Karpas-422 (cell line): ENCODE results near the gene SVIL. TPM values are rescaled to one million over a fixed set of nuclear protein-coding genes. Genes with fewer than 3 reads are reported as not detected.
A peak's percentile ranks its signal among the peaks of the same experiment; 100 is the strongest.

Experiments used
- DNase-seq: peaks from one replicate; pipeline ENCODE4 v3.0.0-alpha.2; 2015
- H2AFZ ChIP-seq: fragments of 200-600 bp; sonication (generic); 2 replicates; pipeline ENCODE4 v1.6.1; 2014; ENCODE audit warnings: antibody characterized with exemption, low read length, mixed read lengths
- H3K27ac ChIP-seq: fragments of 200-600 bp; sonication (generic); 2 replicates; pipeline ENCODE4 v1.5.1; 2014; ENCODE audit warnings: mild to moderate bottlenecking, low read length, moderate library complexity
- H3K27me3 ChIP-seq: fragments of 200-600 bp; sonication (generic); 2 replicates; pipeline ENCODE4 v1.6.1; 2014; ENCODE audit warnings: low read length, mixed read lengths
- H3K36me3 ChIP-seq: fragments of 200-600 bp; sonication (generic); 2 replicates; pipeline ENCODE4 v1.6.1; 2014; ENCODE audit warnings: low read length, mixed read lengths; ENCODE audit not compliant: insufficient read depth
- H3K4me1 ChIP-seq: fragments of 200-600 bp; sonication (generic); 2 replicates; pipeline ENCODE4 v1.6.1; 2014; ENCODE audit warnings: mild to moderate bottlenecking, low read length, mixed read lengths
- H3K4me2 ChIP-seq: fragments of 200-600 bp; sonication (generic); 2 replicates; pipeline ENCODE4 v1.6.1; 2014; ENCODE audit warnings: low read length, low read depth, mild to moderate bottlenecking; ENCODE audit not compliant: poor library complexity, severe bottlenecking
- H3K4me3 ChIP-seq: fragments of 200-600 bp; sonication (generic); 2 replicates; pipeline ENCODE4 v1.5.1; 2014; ENCODE audit warnings: mild to moderate bottlenecking, antibody characterized with exemption, low read length, mixed read lengths
- H3K79me2 ChIP-seq: fragments of 200-600 bp; sonication (generic); 2 replicates; pipeline ENCODE4 v1.6.1; 2014; ENCODE audit warnings: mild to moderate bottlenecking, low read length, mixed read lengths
- H3K9ac ChIP-seq: fragments of 200-600 bp; sonication (generic); 2 replicates; pipeline ENCODE4 v1.6.0; 2014; ENCODE audit warnings: low read length
- H3K9me2 ChIP-seq: fragments of 200-600 bp; sonication (generic), shearing (Covaris generic); replicated peaks from 2 replicates; pipeline ENCODE4 v1.6.0; 2014; ENCODE audit warnings: mild to moderate bottlenecking, low read length, moderate library complexity; ENCODE audit not compliant: insufficient read depth
- H3K9me3 ChIP-seq: fragments of 300-700, 200-600 bp; sonication (generic); 2 replicates; pipeline ENCODE4 v1.6.1; 2014; ENCODE audit warnings: low read length, mixed read lengths
- H4K20me1 ChIP-seq: fragments of 200-600 bp; sonication (generic); 2 replicates; pipeline ENCODE4 v1.6.1; 2014; ENCODE audit warnings: mild to moderate bottlenecking, antibody characterized with exemption, low read length, low read depth; ENCODE audit not compliant: insufficient read depth
- total RNA-seq: library from RNA; depleted of rRNA; stranded (reverse); fragments of >200 nt; shearing (Covaris generic); gene quantifications from 2 replicates; pipeline ENCODE4 v1.2.3, GENCODE V29; 2014; ENCODE audit warnings: low replicate concordance

Gene SVIL
- total RNA-seq, 1 experiment from 2014 or later, result not detected

DNA sequence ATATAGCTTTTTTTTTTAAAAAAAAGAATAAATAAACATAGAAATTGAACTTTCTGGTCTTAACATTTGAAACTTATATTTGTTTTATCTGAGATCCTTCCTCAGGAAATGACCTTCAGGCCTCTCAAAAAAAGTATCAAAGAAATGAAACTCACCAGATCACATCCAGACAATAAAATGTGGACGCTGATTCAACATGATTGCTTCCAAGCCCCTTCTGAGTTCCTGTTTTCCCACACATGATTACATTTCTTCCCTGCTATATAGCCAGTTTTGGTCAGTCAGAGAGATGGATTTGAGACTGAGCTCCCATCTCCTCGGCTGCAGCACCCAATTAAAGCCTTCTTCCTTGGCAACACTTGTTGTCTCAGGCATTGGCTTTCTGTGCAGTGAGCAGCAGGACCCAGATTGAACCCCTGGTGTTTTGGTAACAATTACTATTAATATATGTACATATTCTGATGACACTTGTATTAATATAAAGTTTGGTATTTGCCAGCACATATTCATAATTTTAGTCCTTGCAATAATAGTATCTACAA lies 21.8 kb upstream of the SVIL start:
- Histone ChIP-seq H4K20me1 (no peaks in the 10 kb centered on the region), H3K9ac (no peak overlapping the region), H2AFZ (no peak overlapping the region), H3K27me3 (no peaks in the 10 kb centered on the region), H3K4me3 (no peak overlapping the region), H3K36me3 (no peaks in the 10 kb centered on the region), H3K4me2 (no peak overlapping the region), H3K9me2 (no peaks in the 10 kb centered on the region), H3K79me2 (no peaks in the 10 kb centered on the region), H3K9me3 (no peaks in the 10 kb centered on the region), H3K27ac (no peak overlapping the region), H3K4me1 (no peaks in the 10 kb centered on the region)
- no peak for DNase-seq

DNA sequence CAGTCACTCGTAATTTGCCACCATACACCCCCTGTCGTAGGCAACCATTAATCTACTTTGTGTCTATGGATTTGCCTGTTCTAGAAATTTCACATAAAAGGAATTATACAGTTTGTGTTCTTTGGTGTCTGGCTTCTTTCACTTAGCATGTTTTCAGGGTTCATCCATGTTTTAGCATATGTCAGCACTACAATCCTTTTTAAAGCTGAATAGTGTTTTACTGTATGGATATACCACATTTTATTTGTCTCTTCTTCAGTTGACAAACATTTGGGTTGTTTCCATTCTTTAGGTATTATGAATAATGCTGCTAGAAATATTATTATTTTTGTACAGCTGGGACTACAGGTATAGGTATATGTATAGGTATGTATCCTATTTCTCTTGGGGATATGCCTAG lies 17.4 kb upstream of the SVIL start:
- H3K27me3 ChIP-seq, result no peaks in the 10 kb centered on the region
- H3K27ac ChIP-seq, result no peak overlapping the region
- H4K20me1 ChIP-seq, result no peaks in the 10 kb centered on the region
- DNase-seq, result no peak
- H3K36me3 ChIP-seq, result no peaks in the 10 kb centered on the region
- H3K9me3 ChIP-seq, result no peaks in the 10 kb centered on the region
- no peak overlapping the region for H3K9ac ChIP-seq
- H2AFZ ChIP-seq, result no peak overlapping the region
- no peak overlapping the region for H3K4me2 ChIP-seq
- H3K4me1 ChIP-seq, result peaks cover 7% of the 10 kb centered on the region
- H3K79me2 ChIP-seq, result no peaks in the 10 kb centered on the region
- H3K9me2 ChIP-seq, result no peaks in the 10 kb centered on the region
- H3K4me3 ChIP-seq, result no peak overlapping the region

DNA sequence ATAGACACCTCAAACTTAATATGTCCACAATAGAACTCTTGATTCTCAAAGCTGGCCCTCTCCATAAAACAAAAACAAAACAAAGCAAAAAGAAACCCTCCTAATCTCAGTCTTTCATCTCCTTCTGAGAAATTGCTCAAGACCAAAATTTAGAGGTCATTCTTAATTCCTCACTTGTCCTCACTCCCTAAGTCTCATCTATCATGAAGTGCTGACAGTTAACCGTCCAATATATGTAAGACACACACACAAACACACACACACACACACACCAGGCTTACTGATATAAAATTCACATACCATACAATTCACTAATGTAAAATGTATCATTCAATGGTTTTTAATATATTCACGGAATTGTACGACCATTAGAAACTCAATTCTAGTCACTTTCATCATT lies 17.0 kb upstream of the SVIL start:
- no peaks in the 10 kb centered on the region for H3K9me3 ChIP-seq
- peaks cover 11% of the 10 kb centered on the region for H3K4me1 ChIP-seq
- no peaks in the 10 kb centered on the region for H3K36me3 ChIP-seq

DNA sequence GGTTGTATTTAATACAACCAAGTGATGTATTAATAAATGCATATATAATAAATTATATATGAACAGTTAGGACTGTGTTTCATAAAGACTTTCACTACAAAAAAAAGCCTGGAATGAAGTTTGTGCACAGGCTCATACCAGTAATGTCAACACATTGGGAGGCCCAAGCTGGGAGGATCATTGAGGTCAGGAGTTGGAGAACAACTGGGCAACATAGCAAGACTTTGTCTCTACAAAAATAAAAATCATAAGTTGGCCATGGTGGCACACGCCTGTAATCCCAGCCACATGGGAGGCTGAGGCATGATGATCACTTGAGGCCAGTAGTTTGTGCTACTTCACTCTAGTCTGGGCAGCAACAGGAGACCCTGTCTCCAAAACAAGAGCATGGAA lies 15.8 kb upstream of the SVIL start:
- Histone ChIP-seq H3K4me1 (peaks cover 20% of the 10 kb centered on the region), H3K79me2 (no peaks in the 10 kb centered on the region), H4K20me1 (no peaks in the 10 kb centered on the region), H3K27me3 (no peaks in the 10 kb centered on the region), H3K27ac (no peak overlapping the region), H3K9me3 (no peaks in the 10 kb centered on the region), H3K9me2 (no peaks in the 10 kb centered on the region), H3K36me3 (no peaks in the 10 kb centered on the region), H3K4me3 (no peak overlapping the region), H3K4me2 (no peak overlapping the region), H3K9ac (no peak overlapping the region), H2AFZ (no peak overlapping the region)
- no peak for DNase-seq

More for the DNA sequence above, 17.0 kb upstream of the SVIL start:
- Histone ChIP-seq H3K27ac (no peak overlapping the region), H2AFZ (no peak overlapping the region), H3K9ac (no peak overlapping the region), H3K4me2 (no peak overlapping the region), H3K9me2 (no peaks in the 10 kb centered on the region), H3K4me3 (no peak overlapping the region), H3K79me2 (no peaks in the 10 kb centered on the region), H3K27me3 (no peaks in the 10 kb centered on the region), H4K20me1 (no peaks in the 10 kb centered on the region)
- no peak for DNase-seq

DNA sequence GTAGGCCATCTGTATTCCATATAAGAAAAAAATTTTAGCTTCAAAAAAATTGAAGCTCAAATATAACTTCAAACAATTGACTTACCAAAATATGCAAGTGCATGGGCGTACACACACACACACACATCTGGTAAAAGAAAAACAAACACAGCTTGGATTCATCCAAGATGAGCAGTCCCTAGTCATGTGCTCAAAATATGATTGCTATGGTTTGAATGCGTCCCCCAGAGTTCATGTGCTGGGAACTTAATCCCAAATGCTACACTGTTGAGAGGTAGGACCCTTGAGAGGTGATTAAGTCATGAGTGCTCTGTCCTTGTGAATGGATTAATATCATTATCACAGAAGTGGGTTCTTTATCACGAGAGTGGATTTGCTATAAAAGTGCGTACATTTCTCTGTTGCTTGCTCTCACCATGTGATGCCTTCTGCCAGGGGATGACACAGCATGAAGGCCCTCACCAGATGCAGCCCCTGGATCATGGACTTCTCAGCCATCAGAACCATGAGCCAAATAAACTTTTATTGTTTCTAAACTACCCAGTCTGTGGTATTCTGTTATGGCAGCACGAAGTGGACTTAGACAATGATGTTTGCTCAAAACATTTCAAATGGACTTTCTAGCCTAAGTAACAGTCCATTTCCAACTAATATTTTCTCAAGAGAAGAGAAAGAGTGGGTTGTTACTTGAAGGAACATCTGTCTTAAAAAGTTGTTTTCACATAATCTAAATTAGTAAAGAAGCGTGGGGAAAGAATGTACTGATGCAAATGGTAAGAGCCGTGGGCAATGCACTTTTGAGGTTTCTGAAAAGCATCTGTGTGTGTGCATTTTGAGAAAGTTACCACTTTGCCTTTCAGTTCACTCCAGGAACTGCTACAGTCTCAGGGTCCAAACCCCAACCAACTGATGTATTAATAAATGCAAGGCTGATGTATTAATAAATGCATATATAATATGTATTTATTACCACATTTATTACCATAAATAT lies 15.1 kb upstream of the SVIL start:
- no peaks in the 10 kb centered on the region for H3K36me3 ChIP-seq
- H4K20me1 ChIP-seq, result no peaks in the 10 kb centered on the region
- no peaks in the 10 kb centered on the region for H3K9me3 ChIP-seq
- no peak for DNase-seq
- no peak overlapping the region for H3K9ac ChIP-seq
- no peaks in the 10 kb centered on the region for H3K79me2 ChIP-seq
- no peak overlapping the region for H3K4me3 ChIP-seq
- H3K4me2 ChIP-seq, result no peak overlapping the region
- H3K9me2 ChIP-seq, result no peaks in the 10 kb centered on the region
- H2AFZ ChIP-seq, result no peak overlapping the region
- no peak overlapping the region for H3K27ac ChIP-seq
- H3K27me3 ChIP-seq, result no peaks in the 10 kb centered on the region
- H3K4me1 ChIP-seq, result peaks cover 20% of the 10 kb centered on the region

GRCh38 chr10:29648983-29649268 lies 14.2 kb upstream of the SVIL start:
- no peak overlapping the region for H3K9ac ChIP-seq
- no peaks in the 10 kb centered on the region for H3K27me3 ChIP-seq
- no peak for DNase-seq
- H3K9me3 ChIP-seq, result no peaks in the 10 kb centered on the region
- H3K27ac ChIP-seq, result no peak overlapping the region
- H4K20me1 ChIP-seq, result no peaks in the 10 kb centered on the region
- H3K79me2 ChIP-seq, result no peaks in the 10 kb centered on the region
- no peak overlapping the region for H3K4me2 ChIP-seq
- no peaks in the 10 kb centered on the region for H3K36me3 ChIP-seq
- no peak overlapping the region for H2AFZ ChIP-seq
- no peaks in the 10 kb centered on the region for H3K9me2 ChIP-seq
- H3K4me1 ChIP-seq, result peaks cover 20% of the 10 kb centered on the region
- H3K4me3 ChIP-seq, result no peak overlapping the region

GRCh38 chr10:29648114-29648982 lies 13.6 kb upstream of the SVIL start:
- no peaks in the 10 kb centered on the region for H3K79me2 ChIP-seq
- H3K36me3 ChIP-seq, result no peaks in the 10 kb centered on the region
- H3K27ac ChIP-seq, result no peak overlapping the region
- H3K4me1 ChIP-seq, result peaks cover 20% of the 10 kb centered on the region
- no peaks in the 10 kb centered on the region for H4K20me1 ChIP-seq
- H3K9me3 ChIP-seq, result no peaks in the 10 kb centered on the region
- H3K4me3 ChIP-seq, result no peak overlapping the region
- DNase-seq, result no peak
- no peak overlapping the region for H3K4me2 ChIP-seq
- no peak overlapping the region for H2AFZ ChIP-seq
- H3K9me2 ChIP-seq, result no peaks in the 10 kb centered on the region
- H3K27me3 ChIP-seq, result no peaks in the 10 kb centered on the region
- H3K9ac ChIP-seq, result no peak overlapping the region

- H3K27ac ChIP-seq, result no peak overlapping the region
- peak overlapping the region; percentile 21 for H3K4me2 ChIP-seq
- H3K36me3 ChIP-seq, result no peaks in the 10 kb centered on the region
- no peaks in the 10 kb centered on the region for H3K79me2 ChIP-seq
- H3K9me2 ChIP-seq, result no peaks in the 10 kb centered on the region
- peak; percentile 54 for DNase-seq
- H3K4me1 ChIP-seq, result peaks cover 20% of the 10 kb centered on the region
- H2AFZ ChIP-seq, result no peak overlapping the region
- no peaks in the 10 kb centered on the region for H3K27me3 ChIP-seq
- H4K20me1 ChIP-seq, result no peaks in the 10 kb centered on the region
- no peaks in the 10 kb centered on the region for H3K9me3 ChIP-seq
- H3K9ac ChIP-seq, result no peak overlapping the region
- H3K4me3 ChIP-seq, result no peak overlapping the region
Measured at GRCh38 chr10:29647478-29647877, 12.7 kb upstream of the SVIL start.
